GM12878 (cell line): ENCODE data around the gene CRYBB2. TPM values are rescaled to one million over a fixed set of nuclear protein-coding genes. Genes with fewer than 3 reads are reported as not detected.

Source experiments
- DPF2 ChIP-seq: fragments of 450-650 bp; IDR thresholded peaks from 2 replicates; pipeline ENCODE4 v1.6.1; 2017; ENCODE audit warnings: mild to moderate bottlenecking
- NFYB ChIP-seq: IDR thresholded peaks from 2 replicates; pipeline ENCODE4 v1.6.1; 2011; ENCODE audit warnings: low read depth, mild to moderate bottlenecking, low read length, improper control_type of control experiment, moderate library complexity; ENCODE audit not compliant: insufficient read depth
- SIN3A ChIP-seq: IDR thresholded peaks from 2 replicates; pipeline ENCODE4 v1.6.1; 2012; ENCODE audit warnings: low read depth, low read length, improper control_type of control experiment
- YY1 ChIP-seq: IDR thresholded peaks from 2 replicates; pipeline ENCODE4 v1.6.1; 2011; ENCODE audit warnings: low read depth, mild to moderate bottlenecking, low read length
- polyA plus RNA-seq, 11 experiments: library from polyadenylated mRNA; depleted of rRNA in 4 of 11; unstranded in 6 of 11; stranded (reverse) in 5 of 11; fragments of >200 nt; fragmentation: Nextera tagmentation in 4 of 11; fragmentation: Illumina TruSeq in 1 of 11; extraction: Ambion mirVana in 4 of 11; extraction: Trizol in 1 of 11; gene quantifications; 1 replicate in 1 of 11; 2 replicates in 10 of 11; pipeline versions ENCODE4 v1.2.1 to v1.2.3, GENCODE V29; 2011 to 2016; ENCODE audit warnings: inconsistent platforms in 2 of 11, missing spikeins in 2 of 11, low read depth in 1 of 11
- total RNA-seq, 4 experiments: library from RNA; depleted of rRNA in 3 of 4; stranded (reverse); fragments of >200 nt in 3 of 4; fragmentation: Illumina TruSeq in 1 of 4; extraction: Trizol in 1 of 4; gene quantifications; 2 replicates each; pipeline versions ENCODE4 v1.2.1 to v1.2.3, GENCODE V29; 2013 to 2021
- TF ChIP-seq, protein P1 (sequence below): fragments of 450-650 bp; IDR thresholded peaks from 2 replicates; pipeline ENCODE4 v1.6.1; 2017; ENCODE audit warnings: mild to moderate bottlenecking, low read depth, inconsistent platforms; ENCODE audit not compliant: poor library complexity, severe bottlenecking
- TF ChIP-seq, protein P2 (sequence below): fragments of 450-650 bp; formaldehyde crosslinking; IDR thresholded peaks from 2 replicates; pipeline ENCODE4 v1.5.0; 2022; ENCODE audit warnings: mild to moderate bottlenecking, missing genetic modification characterization
- TF ChIP-seq, protein P3 (sequence below): fragments of 450-650 bp; IDR thresholded peaks from 2 replicates; pipeline ENCODE4 v1.6.1; 2018; ENCODE audit warnings: borderline replicate concordance, mild to moderate bottlenecking; ENCODE audit not compliant: partially characterized antibody

CRYBB2 gene
- total and polyA plus RNA-seq, 10 of the 15 experiments (the other 5 are each of a cell fraction or from before 2014, with no cell fraction given) = not detected

DNA sequence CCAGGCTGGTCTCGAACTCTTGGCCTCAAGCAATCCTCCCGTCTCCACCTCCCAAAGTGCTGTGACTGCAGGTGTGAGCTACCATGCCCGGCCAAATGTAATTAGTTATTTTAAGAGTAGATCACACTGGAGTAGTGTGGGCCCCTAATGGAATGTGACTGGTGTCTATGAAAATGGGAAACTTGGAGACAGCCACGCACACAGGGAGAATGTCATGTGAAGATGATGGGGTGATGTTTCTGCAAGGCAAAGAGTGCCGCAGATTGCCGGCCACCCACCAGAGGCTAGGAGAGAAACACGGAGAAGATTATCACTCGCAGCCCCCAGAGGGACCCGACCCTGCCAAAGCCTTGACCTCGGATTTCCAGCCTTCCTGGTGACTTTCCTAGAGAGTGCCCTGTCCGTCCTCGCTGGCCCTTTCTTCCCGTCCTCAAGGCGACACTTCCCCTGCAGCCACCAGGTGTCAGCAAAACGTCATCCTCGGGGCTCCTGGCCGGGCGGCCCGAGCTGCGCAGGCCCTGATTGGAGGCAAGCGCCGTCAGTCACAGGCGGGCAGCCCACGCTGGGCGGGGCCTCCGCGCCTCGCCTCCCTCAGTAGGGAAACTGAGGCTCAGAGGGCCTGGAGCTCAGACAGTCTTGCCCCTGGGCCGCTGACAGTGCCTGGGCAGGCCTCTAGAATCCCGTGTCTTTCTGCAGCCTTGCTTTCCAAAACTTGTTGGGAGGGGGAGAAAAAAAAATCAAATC lies 16.3 kb downstream of the CRYBB2 start (continued):
- TF ChIP-seq, protein P1, sequence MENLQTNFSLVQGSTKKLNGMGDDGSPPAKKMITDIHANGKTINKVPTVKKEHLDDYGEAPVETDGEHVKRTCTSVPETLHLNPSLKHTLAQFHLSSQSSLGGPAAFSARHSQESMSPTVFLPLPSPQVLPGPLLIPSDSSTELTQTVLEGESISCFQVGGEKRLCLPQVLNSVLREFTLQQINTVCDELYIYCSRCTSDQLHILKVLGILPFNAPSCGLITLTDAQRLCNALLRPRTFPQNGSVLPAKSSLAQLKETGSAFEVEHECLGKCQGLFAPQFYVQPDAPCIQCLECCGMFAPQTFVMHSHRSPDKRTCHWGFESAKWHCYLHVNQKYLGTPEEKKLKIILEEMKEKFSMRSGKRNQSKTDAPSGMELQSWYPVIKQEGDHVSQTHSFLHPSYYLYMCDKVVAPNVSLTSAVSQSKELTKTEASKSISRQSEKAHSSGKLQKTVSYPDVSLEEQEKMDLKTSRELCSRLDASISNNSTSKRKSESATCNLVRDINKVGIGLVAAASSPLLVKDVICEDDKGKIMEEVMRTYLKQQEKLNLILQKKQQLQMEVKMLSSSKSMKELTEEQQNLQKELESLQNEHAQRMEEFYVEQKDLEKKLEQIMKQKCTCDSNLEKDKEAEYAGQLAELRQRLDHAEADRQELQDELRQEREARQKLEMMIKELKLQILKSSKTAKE = no peak
- TF ChIP-seq SIN3A (no peak), YY1 (peak; percentile 59; the same call in 1 of the 2 replicates), NFYB (peak; percentile 92), DPF2 (peak; percentile 83)
- TF ChIP-seq, protein P2, sequence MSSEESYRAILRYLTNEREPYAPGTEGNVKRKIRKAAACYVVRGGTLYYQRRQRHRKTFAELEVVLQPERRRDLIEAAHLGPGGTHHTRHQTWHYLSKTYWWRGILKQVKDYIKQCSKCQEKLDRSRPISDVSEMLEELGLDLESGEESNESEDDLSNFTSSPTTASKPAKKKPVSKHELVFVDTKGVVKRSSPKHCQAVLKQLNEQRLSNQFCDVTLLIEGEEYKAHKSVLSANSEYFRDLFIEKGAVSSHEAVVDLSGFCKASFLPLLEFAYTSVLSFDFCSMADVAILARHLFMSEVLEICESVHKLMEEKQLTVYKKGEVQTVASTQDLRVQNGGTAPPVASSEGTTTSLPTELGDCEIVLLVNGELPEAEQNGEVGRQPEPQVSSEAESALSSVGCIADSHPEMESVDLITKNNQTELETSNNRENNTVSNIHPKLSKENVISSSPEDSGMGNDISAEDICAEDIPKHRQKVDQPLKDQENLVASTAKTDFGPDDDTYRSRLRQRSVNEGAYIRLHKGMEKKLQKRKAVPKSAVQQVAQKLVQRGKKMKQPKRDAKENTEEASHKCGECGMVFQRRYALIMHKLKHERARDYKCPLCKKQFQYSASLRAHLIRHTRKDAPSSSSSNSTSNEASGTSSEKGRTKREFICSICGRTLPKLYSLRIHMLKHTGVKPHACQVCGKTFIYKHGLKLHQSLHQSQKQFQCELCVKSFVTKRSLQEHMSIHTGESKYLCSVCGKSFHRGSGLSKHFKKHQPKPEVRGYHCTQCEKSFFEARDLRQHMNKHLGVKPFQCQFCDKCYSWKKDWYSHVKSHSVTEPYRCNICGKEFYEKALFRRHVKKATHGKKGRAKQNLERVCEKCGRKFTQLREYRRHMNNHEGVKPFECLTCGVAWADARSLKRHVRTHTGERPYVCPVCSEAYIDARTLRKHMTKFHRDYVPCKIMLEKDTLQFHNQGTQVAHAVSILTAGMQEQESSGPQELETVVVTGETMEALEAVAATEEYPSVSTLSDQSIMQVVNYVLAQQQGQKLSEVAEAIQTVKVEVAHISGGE = no peak
- TF ChIP-seq, protein P3, sequence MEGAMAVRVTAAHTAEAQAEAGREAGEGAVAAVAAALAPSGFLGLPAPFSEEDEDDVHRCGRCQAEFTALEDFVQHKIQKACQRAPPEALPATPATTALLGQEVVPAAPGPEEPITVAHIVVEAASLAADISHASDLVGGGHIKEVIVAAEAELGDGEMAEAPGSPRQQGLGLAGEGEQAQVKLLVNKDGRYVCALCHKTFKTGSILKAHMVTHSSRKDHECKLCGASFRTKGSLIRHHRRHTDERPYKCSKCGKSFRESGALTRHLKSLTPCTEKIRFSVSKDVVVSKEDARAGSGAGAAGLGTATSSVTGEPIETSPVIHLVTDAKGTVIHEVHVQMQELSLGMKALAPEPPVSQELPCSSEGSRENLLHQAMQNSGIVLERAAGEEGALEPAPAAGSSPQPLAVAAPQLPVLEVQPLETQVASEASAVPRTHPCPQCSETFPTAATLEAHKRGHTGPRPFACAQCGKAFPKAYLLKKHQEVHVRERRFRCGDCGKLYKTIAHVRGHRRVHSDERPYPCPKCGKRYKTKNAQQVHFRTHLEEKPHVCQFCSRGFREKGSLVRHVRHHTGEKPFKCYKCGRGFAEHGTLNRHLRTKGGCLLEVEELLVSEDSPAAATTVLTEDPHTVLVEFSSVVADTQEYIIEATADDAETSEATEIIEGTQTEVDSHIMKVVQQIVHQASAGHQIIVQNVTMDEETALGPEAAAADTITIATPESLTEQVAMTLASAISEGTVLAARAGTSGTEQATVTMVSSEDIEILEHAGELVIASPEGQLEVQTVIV = no peak
